Left lung (tissue), 10 donors: ENCODE measurements around the gene LRP11. TPM values are rescaled to one million over a fixed set of nuclear protein-coding genes. Genes with fewer than 3 reads are reported as not detected.
A peak's percentile ranks its signal among the peaks of the same experiment; 100 is the strongest.
"Not testable (repeated sequence)": the region's sequence is repeated elsewhere in the genome, so short reads cannot be mapped to it uniquely, and the experiment has no call there.

Source experiments
- ATAC-seq: fragments of 200-7000 bp; cut with Tn5 transposase; one replicate; pipeline ENCODE4 v1.9.1; 2020; ENCODE audit warnings: moderate library complexity
- DNase-seq, 4 donors: peaks; one replicate each; pipeline ENCODE4 v3.0.0-alpha.2; 2013 to 2020
- H3K27ac ChIP-seq, 2 donors: fragments of 200-600 bp; sonication (generic) in 1 of 2; one replicate each; pipeline versions ENCODE4 v1.5.0 to v1.8.0; 2020 to 2021
- H3K27me3 ChIP-seq, 2 donors: fragments of 200-600 bp; sonication (generic) in 1 of 2; one replicate each; pipeline versions ENCODE4 v1.5.0 to v1.8.0; 2020 to 2021
- H3K36me3 ChIP-seq, 2 donors: fragments of 200-600 bp; sonication (generic) in 1 of 2; one replicate each; pipeline versions ENCODE4 v1.5.0 to v1.8.0; 2020 to 2021
- H3K4me1 ChIP-seq, 2 donors: fragments of 200-600 bp; one replicate each; pipeline ENCODE4 v1.8.0; 2021
- H3K4me3 ChIP-seq, 2 donors: fragments of 200-600 bp; sonication (generic) in 1 of 2; one replicate each; pipeline versions ENCODE4 v1.5.0 to v1.8.0; 2020 to 2021; ENCODE audit warnings: mild to moderate bottlenecking in 1 of 2
- H3K9me3 ChIP-seq, 2 donors: fragments of 200-600 bp; sonication (generic) in 1 of 2; one replicate each; pipeline versions ENCODE4 v1.5.0 to v1.8.0; 2020 to 2021
- intact Hi-C, 2 donors: fragments of 100-400 bp; cut with DNase I; formaldehyde crosslinking; loops; one replicate each; pipeline versions ENCODE4 v1.11.2 to v1.14.2; 2022
- polyA plus RNA-seq, 6 donors: library from polyadenylated mRNA; unstranded; fragments of 120-200 nt; gene quantifications; one replicate each; pipeline ENCODE4 v1.2.1, GENCODE V29; 2013; ENCODE audit not compliant: insufficient read length in 6 of 6
- total RNA-seq, 2 donors: library from RNA; stranded (reverse); fragmentation: NEBNext Ultra II Directional; extraction: Animal tissue kit (Norgen Biotek cat#: 25700); gene quantifications; one replicate each; pipeline ENCODE4 v1.2.1, GENCODE V29; 2021
- TF ChIP-seq, protein P1 (sequence below), 2 donors: fragments of 200-600 bp; sonication (generic) in 1 of 2; IDR thresholded peaks; one replicate each; pipeline versions ENCODE4 v1.5.0 to v1.8.0; 2021; ENCODE audit warnings: antibody characterized with exemption in 2 of 2
- donor health status: DM: no; HTN: yes; CAD: no.
- donor health status: DM: no; HTN: no; CAD: no.

Gene LRP11
- total and polyA plus RNA-seq, 8 donors = 30.1 to 42.6 (median 36.4) TPM

DNA sequence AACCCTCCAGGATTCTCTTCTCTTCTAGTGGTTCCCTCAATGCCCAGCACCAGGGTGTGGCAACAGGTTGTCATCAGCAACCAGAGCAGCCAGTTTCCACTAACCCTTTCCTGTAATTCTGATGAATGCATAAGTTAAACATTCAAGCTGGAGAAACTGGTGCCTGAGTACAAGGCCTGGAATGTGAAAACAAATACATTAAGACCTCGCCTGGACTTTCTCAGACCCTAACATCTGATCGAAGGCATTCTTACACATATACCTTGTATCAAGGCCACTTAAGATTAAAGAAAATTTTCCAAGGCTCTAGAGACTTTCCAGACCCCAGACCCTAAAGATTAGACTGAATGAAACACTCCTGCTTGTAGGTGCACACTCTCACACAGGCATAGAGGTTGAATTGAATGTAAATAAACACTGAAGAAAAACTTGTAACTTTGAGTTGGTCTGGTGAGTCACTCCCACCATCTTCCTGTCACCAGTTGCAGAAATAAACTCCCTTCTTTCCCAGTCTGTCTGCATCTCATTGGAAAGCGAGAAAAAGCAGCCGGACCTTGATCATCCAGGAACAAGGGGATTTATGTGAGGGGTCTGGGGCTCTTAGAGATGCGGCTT lies 9.0 kb downstream of the LRP11 start:
- ATAC-seq (peak; percentile 72), DNase-seq (peak in 1 of 4 donors; percentile 50)
- H3K4me1 ChIP-seq = peaks cover 28 to 38% of the 10 kb centered on the region in 2 donors
- intact Hi-C loops = no loop called here
- TF ChIP-seq, protein P1, sequence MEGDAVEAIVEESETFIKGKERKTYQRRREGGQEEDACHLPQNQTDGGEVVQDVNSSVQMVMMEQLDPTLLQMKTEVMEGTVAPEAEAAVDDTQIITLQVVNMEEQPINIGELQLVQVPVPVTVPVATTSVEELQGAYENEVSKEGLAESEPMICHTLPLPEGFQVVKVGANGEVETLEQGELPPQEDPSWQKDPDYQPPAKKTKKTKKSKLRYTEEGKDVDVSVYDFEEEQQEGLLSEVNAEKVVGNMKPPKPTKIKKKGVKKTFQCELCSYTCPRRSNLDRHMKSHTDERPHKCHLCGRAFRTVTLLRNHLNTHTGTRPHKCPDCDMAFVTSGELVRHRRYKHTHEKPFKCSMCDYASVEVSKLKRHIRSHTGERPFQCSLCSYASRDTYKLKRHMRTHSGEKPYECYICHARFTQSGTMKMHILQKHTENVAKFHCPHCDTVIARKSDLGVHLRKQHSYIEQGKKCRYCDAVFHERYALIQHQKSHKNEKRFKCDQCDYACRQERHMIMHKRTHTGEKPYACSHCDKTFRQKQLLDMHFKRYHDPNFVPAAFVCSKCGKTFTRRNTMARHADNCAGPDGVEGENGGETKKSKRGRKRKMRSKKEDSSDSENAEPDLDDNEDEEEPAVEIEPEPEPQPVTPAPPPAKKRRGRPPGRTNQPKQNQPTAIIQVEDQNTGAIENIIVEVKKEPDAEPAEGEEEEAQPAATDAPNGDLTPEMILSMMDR (IDR thresholded peaks at IDR 0.05) = no peak
- peak overlapping the region; percentile 31 to 62 for H3K27ac ChIP-seq
- H3K9me3 ChIP-seq = no peaks in the 10 kb centered on the region
- H3K27me3 ChIP-seq = no peaks in the 10 kb centered on the region
- H3K36me3 ChIP-seq = no peaks in the 10 kb centered on the region
- H3K4me3 ChIP-seq = no peak overlapping the region

DNA sequence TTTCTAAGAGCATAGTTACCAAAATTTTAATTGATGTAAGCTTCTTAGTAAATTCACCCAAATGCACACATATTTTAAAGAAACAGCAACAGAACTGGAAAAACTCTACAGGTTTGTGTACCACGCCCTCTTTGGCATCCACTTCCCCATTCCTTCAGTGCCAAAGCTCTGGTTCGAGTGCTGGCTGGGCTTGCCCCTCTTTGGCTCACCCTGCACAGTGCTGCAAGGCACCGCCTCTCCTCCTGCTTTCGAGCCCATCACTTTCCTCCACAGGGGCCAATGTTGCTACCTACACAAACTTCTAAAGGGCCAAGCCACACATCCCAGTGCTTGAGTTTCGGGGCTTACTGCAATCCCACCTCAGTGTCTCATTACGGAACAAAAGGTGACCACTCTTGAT lies 9.6 kb downstream of the LRP11 start:
- no peak overlapping the region for H3K4me3 ChIP-seq
- H3K27me3 ChIP-seq = no peaks in the 10 kb centered on the region
- no peaks in the 10 kb centered on the region for H3K9me3 ChIP-seq
- DNase-seq = no peak
- intact Hi-C loops = no loop called here
- no peaks in the 10 kb centered on the region for H3K36me3 ChIP-seq
- peak overlapping the region; percentile 31 to 62 for H3K27ac ChIP-seq
- ATAC-seq = peak; percentile 75
- TF ChIP-seq, protein P1 (IDR thresholded peaks at IDR 0.05) = no peak
- peaks cover 28 to 38% of the 10 kb centered on the region in 2 donors for H3K4me1 ChIP-seq

DNA sequence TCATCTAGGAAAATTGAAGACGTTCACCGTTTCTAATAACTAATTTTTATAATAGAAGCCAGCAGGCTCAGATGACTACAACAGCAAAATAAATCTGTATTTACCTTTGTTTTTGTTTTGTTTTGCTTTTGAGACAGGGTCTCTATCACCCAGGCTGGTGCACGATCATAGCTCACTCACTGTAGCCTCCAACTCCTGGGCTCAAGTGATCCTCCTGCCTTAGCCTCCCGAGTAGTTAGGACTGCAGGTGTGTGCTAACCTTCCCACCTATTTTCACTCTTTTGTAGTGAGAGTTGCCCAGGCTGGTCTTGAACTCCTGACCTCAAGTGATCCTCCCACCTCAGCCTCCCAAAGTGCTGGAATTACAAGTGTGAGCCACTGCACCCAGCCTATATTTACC lies 10.1 kb downstream of the LRP11 start:
- intact Hi-C loops, DNase-seq, H3K27me3 ChIP-seq, H3K4me3 ChIP-seq, H3K9me3 ChIP-seq, H3K36me3 ChIP-seq, ATAC-seq: not testable (repeated sequence)
- H3K4me1 ChIP-seq = peaks cover 28 to 38% of the 10 kb centered on the region in 2 donors
- H3K27ac ChIP-seq = peak overlapping the region in 1 of 2 donors; percentile 10

DNA sequence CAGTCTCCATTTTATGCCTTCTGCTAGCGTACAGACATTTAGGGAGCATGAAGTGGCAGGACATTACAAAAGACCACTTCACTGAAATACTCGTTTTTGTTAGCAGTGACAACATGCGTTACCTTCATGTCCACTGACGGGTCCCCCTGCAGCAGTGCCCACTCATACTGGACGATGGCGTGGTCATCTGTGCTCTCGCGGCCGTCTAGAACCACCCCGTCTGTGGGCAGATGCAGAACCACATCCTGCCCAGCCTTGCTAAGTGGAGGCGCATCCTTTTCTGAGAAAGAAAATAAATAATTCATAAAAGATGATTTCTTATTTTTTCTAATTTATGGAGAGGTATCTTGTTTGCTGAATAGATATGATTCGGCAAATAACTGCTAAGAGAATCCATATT lies 11.3 kb downstream of the LRP11 start:
- TF ChIP-seq, protein P1 (IDR thresholded peaks at IDR 0.05) = no peak
- DNase-seq = no peak
- H3K36me3 ChIP-seq = no peaks in the 10 kb centered on the region
- H3K27ac ChIP-seq = peak overlapping the region in 1 of 2 donors; percentile 43
- no peaks in the 10 kb centered on the region for H3K27me3 ChIP-seq
- peak overlapping the region in 1 of 2 donors; percentile 7 for H3K4me3 ChIP-seq
- no peaks in the 10 kb centered on the region for H3K9me3 ChIP-seq
- intact Hi-C loops = no loop called here
- H3K4me1 ChIP-seq = peaks cover 28 to 38% of the 10 kb centered on the region in 2 donors
- no peak for ATAC-seq

DNA sequence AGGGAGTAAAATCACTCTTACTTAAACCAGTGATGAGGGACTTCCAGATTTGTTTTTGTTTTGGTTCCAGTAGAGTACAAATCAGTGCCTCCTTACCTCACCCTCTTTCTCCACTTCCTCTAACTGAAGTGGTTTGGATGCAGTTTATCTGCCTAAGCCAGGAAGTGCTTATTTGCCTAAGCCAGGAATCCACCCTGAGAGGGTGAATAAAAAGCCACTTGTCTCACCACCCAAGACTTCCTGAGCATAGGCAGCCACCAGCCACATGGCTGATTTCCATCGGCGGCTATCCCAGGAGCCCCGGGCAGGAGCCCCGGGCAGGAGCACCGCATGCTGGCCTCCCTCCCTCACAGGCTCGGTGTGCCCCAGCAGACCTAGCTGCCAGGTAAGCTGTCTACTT lies 12.0 kb downstream of the LRP11 start:
- Histone ChIP-seq H3K4me3 (peak overlapping the region in 1 of 2 donors; percentile 7), H3K27me3 (no peaks in the 10 kb centered on the region), H3K27ac (peak overlapping the region; percentile 43 to 49), H3K4me1 (peaks cover 28 to 41% of the 10 kb centered on the region in 2 donors), H3K36me3 (no peaks in the 10 kb centered on the region), H3K9me3 (no peaks in the 10 kb centered on the region)
- DNase-seq (peak in 2 of 4 donors; percentile 64 to 83), ATAC-seq (peak; percentile 74)
- intact Hi-C loops = no loop called here
- TF ChIP-seq, protein P1 (IDR thresholded peaks at IDR 0.05) = no peak
